H1 (cell line): ENCODE measurements around the gene IRF2BP1. TPM values are rescaled to one million over a fixed set of nuclear protein-coding genes. Genes with fewer than 3 reads are reported as not detected.

ENCODE experiments used
- KDM4A ChIP-seq: IDR thresholded peaks from one replicate; pipeline ENCODE4 v1.7.1; 2012; ENCODE audit warnings: low read depth, mild to moderate bottlenecking, moderate library complexity, low read length, inconsistent platforms; ENCODE audit not compliant: severe bottlenecking
- polyA plus RNA-seq, 7 experiments: library from polyadenylated mRNA; depleted of rRNA in 3 of 7; stranded (reverse) in 5 of 7; unstranded in 2 of 7; fragments of >200 nt in 5 of 7; fragments of 200-250 nt in 2 of 7; gene quantifications; 1 replicate in 5 of 7; 2 replicates in 1 of 7; 4 replicates in 1 of 7; pipeline versions ENCODE4 v1.2.1 to v1.2.3, GENCODE V29; 2011 to 2013; ENCODE audit warnings: missing spikeins in 2 of 7, mixed read lengths in 2 of 7
- total RNA-seq: library from RNA; stranded (reverse); fragmentation: NEBNext Ultra II Directional; extraction: Animal tissue kit (Norgen Biotek cat#: 25700); gene quantifications from 2 replicates; pipeline ENCODE4 v1.2.1, GENCODE V29; 2021

IRF2BP1 gene
- total and polyA plus RNA-seq, 2 of the 8 experiments (the other 6 are each of a cell fraction or from before 2014, with no cell fraction given), result 12.1 to 24.4 TPM

GRCh38 chr19:45902651-45903625 lies 17.0 kb upstream of the IRF2BP1 start (continued):
- TF ChIP-seq KDM4A, result peak; percentile 62
